ENCODE data around the gene HPCAL1.

Gene HPCAL1

GRCh38 chr2:10363861-10364610 lies 61.3 kb downstream of the HPCAL1 start:
- no peak for DNase-seq (ENCODE audit: insufficient read length, low spot score)
- FAIRE-seq = no peak
- no peak for TF ChIP-seq CTCF (IDR thresholded peaks at IDR 0.05; ENCODE audit: insufficient read depth, missing control alignments)

- no peak for FAIRE-seq
- no peak for TF ChIP-seq CTCF (IDR thresholded peaks at IDR 0.05; ENCODE audit: insufficient read depth, missing control alignments)
- no peak for DNase-seq (ENCODE audit: insufficient read length, low spot score)
Measured at GRCh38 chr2:10365412-10365811, 62.7 kb downstream of the HPCAL1 start.

- TF ChIP-seq CTCF (IDR thresholded peaks at IDR 0.05; ENCODE audit: insufficient read depth, missing control alignments) = no peak
- no peak for DNase-seq (ENCODE audit: insufficient read length, low spot score)
- no peak for FAIRE-seq
Measured at GRCh38 chr2:10366601-10367270, 64.0 kb downstream of the HPCAL1 start.

GRCh38 chr2:10367472-10368439 lies 65.1 kb downstream of the HPCAL1 start:
- FAIRE-seq (no peak), DNase-seq (ENCODE audit: insufficient read length, low spot score) (no peak)
- TF ChIP-seq CTCF (IDR thresholded peaks at IDR 0.05; ENCODE audit: insufficient read depth, missing control alignments) = no peak

- no peak for TF ChIP-seq CTCF (IDR thresholded peaks at IDR 0.05; ENCODE audit: insufficient read depth, missing control alignments)
- DNase-seq (ENCODE audit: insufficient read length, low spot score) (no peak), FAIRE-seq (no peak)
Measured at GRCh38 chr2:10368491-10369231, 66.0 kb downstream of the HPCAL1 start.

Measured in D721Med (cell line).